H54 (cell line): ENCODE data around the gene LRRK1.

Source experiments
- DNase-seq: peaks from one replicate; pipeline ENCODE4 v3.0.0; 2011; ENCODE audit warnings: low spot score, mixed read lengths; ENCODE audit not compliant: insufficient read length
- FAIRE-seq: peaks from 3 replicates; lab custom pipeline; 2011; peaks lifted over from hg19 to GRCh38; lab: Jason Lieb, UNC
- POLR2A ChIP-seq: IDR thresholded peaks from 2 replicates; pipeline ENCODE4 v1.6.1; 2011; ENCODE audit warnings: low read depth, mild to moderate bottlenecking, low read length

Gene LRRK1

GRCh38 chr15:100929641-100930042 is 10.5 kb downstream of the LRRK1 start:
- no peak for FAIRE-seq
- TF ChIP-seq POLR2A = no peak
- no peak for DNase-seq

GRCh38 chr15:100930306-100930848 is 11.2 kb downstream of the LRRK1 start:
- FAIRE-seq = no peak
- DNase-seq = no peak
- TF ChIP-seq POLR2A = no peak

- TF ChIP-seq POLR2A = no peak
- no peak for FAIRE-seq
- DNase-seq = no peak
Measured at GRCh38 chr15:100931143-100931890, 12.2 kb downstream of the LRRK1 start.

GRCh38 chr15:100932676-100933348 is 13.7 kb downstream of the LRRK1 start:
- no peak for TF ChIP-seq POLR2A
- DNase-seq (no peak), FAIRE-seq (no peak)

- FAIRE-seq = no peak
Measured at GRCh38 chr15:100934166-100934565, 15.0 kb downstream of the LRRK1 start.

GRCh38 chr15:100934726-100935125 is 15.6 kb downstream of the LRRK1 start:
- no peak for FAIRE-seq
- no peak for DNase-seq
- TF ChIP-seq POLR2A = no peak

More at GRCh38 chr15:100934166-100934565, 15.0 kb downstream of the LRRK1 start:
- TF ChIP-seq POLR2A = no peak
- no peak for DNase-seq

GRCh38 chr15:100937171-100937570 is 18.0 kb downstream of the LRRK1 start:
- FAIRE-seq (no peak), DNase-seq (no peak)
- TF ChIP-seq POLR2A = no peak

- no peak for TF ChIP-seq POLR2A
- no peak for FAIRE-seq
- no peak for DNase-seq
Measured at GRCh38 chr15:100939791-100940190, 20.6 kb downstream of the LRRK1 start.

GRCh38 chr15:100940767-100941379 is 21.7 kb downstream of the LRRK1 start:
- no peak for TF ChIP-seq POLR2A
- no peak for DNase-seq
- no peak for FAIRE-seq

- no peak for TF ChIP-seq POLR2A
- no peak for FAIRE-seq
- DNase-seq = no peak
Measured at GRCh38 chr15:100941536-100941935, 22.4 kb downstream of the LRRK1 start.

- DNase-seq (no peak), FAIRE-seq (no peak)
- TF ChIP-seq POLR2A = no peak
Measured at GRCh38 chr15:100942656-100943425, 23.7 kb downstream of the LRRK1 start.

GRCh38 chr15:100944244-100944895 is 25.2 kb downstream of the LRRK1 start:
- DNase-seq (no peak), FAIRE-seq (no peak)
- TF ChIP-seq POLR2A = no peak

GRCh38 chr15:100944986-100945385 is 25.8 kb downstream of the LRRK1 start:
- DNase-seq (no peak), FAIRE-seq (no peak)
- TF ChIP-seq POLR2A = no peak
